ENCODE measurements around the gene FREM1.
"Not testable (repeated sequence)": the region's sequence is repeated elsewhere in the genome, so short reads cannot be mapped to it uniquely, and the experiment has no call there.

FREM1 gene, protein sequence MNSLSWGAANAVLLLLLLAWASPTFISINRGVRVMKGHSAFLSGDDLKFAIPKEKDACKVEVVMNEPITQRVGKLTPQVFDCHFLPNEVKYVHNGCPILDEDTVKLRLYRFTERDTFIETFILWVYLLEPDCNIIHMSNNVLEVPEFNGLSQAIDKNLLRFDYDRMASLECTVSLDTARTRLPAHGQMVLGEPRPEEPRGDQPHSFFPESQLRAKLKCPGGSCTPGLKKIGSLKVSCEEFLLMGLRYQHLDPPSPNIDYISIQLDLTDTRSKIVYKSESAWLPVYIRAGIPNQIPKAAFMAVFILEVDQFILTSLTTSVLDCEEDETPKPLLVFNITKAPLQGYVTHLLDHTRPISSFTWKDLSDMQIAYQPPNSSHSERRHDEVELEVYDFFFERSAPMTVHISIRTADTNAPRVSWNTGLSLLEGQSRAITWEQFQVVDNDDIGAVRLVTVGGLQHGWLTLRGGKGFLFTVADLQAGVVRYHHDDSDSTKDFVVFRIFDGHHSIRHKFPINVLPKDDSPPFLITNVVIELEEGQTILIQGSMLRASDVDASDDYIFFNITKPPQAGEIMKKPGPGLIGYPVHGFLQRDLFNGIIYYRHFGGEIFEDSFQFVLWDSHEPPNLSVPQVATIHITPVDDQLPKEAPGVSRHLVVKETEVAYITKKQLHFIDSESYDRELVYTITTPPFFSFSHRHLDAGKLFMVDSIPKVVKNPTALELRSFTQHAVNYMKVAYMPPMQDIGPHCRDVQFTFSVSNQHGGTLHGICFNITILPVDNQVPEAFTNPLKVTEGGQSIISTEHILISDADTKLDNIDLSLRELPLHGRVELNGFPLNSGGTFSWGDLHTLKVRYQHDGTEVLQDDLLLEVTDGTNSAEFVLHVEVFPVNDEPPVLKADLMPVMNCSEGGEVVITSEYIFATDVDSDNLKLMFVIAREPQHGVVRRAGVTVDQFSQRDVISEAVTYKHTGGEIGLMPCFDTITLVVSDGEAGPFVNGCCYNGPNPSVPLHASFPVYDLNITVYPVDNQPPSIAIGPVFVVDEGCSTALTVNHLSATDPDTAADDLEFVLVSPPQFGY (N-terminal part only)

DNA sequence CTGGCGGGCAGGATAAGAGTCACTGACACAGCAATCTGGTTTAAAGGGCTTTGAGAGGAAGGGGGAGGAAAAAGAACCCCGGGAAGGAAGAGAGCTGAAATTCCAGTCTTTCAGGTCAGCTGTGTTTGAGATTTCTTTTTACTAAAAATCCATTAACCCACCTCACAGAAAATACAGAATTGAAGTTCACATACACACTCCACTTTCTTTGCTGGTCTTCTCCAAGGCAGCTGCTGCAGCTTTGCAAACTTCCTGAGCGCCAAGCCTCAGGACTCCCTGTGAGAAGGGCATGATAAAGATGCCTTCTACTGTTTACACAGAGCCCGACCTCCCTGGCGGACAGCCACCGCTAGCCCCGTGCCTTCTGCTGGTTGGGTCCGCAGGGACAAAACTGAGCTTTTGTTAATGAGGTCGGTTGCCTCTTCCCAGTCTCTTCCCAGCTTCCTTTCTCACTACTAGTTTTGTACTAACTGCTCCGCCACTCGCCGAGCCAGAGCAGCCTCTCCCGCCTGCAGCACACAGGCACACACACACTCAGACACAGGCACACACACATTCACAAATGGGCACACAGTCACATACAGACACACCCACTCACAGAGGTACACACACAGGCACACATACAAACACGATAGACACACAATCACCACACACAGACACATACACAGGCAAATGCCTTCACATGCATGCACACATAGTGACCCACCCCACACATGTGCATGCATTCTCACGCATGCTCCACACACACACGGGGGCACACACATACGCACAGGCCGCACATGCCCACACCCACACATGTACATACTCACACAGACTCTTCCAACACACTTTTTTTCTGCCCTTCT is at the start of gene FREM1:
FREM1 (minus strand) TSS at position 468 of the 845 bp plus-strand sequence. CDS start 41,451 bp downstream, outside the sequence.
- DNase-seq (ENCODE audit: low read depth), result no peak

DNA sequence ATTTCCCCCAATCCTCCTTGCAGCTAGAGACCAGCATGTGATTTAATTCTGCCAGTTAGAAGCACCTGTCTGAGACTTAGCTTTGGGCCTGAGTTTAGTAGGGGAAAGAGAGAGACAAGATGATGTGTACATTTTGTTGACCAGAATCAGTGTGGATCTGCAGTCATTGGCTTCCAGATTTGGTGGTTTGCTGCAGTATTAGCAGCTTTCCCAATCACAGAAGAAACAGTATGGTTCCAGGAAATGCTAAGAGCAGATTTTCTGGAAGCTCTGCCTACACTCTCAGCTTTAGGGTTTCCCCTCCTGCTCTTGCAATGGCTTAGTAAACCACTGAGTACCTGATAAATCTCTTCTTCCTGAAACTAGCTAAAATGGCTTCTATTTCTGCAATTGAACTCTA is 48.8 kb upstream of the FREM1 start:
- no peak for DNase-seq (ENCODE audit: low read depth)

DNA sequence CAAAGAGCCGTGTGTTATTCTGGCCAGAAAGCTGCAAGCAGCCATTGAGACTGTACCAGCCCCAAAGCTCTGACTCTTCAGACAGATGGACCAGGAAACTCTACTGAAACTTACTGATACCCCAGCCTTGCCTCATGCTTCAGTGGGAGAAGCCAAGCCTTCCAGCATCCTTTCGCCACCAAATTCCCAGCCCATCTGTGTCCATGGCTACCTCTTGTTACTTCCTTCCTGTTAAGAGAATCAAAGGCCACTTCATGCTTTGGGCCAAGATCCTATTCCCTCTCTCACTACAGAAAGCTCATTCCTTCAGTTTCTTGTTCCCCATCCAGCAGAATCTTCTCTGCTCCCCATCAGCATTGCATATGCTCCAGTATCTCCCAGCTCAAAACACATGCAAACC is 46.9 kb upstream of the FREM1 start:
- DNase-seq (ENCODE audit: low read depth), result no peak

DNA sequence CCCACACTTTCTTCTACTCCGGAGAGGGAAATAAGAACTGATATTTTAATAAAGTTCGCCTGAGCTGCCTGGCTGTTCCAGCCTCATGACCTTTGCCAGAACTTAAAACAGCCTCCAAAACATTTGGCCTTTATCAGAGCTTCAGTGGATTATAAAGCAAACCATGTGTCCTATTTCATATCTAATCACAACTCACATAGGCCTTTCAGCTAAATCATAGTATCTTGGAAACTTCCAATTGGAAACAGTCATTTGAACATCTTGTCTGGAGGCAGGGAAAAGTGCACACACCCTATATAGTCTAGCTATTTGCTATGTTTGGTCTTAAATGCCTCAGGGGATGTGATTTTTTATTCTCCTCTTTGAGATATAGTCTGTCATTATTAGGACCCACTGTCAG is 46.0 kb upstream of the FREM1 start:
- no peak for DNase-seq (ENCODE audit: low read depth)

DNA sequence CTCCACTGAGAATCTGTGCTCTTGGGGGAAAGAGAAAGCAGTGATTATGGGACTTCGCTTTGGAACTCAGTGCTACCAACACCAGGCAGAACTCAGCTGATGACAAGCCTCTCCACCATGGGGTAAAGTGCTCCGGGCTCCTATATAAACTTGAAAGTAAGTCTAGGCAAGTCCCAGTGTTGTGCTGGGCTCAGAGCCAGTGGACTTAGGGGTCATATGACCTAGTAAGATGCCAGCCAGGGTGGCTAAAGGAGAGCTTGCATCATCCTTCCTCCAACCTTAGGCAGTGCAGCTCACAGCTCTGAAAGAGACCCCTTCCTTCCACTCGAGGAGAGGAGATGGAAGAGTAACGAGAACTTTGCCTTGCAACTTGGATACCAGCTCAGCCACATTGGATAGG is 35.1 kb upstream of the FREM1 start:
- DNase-seq (ENCODE audit: low read depth), result no peak

DNA sequence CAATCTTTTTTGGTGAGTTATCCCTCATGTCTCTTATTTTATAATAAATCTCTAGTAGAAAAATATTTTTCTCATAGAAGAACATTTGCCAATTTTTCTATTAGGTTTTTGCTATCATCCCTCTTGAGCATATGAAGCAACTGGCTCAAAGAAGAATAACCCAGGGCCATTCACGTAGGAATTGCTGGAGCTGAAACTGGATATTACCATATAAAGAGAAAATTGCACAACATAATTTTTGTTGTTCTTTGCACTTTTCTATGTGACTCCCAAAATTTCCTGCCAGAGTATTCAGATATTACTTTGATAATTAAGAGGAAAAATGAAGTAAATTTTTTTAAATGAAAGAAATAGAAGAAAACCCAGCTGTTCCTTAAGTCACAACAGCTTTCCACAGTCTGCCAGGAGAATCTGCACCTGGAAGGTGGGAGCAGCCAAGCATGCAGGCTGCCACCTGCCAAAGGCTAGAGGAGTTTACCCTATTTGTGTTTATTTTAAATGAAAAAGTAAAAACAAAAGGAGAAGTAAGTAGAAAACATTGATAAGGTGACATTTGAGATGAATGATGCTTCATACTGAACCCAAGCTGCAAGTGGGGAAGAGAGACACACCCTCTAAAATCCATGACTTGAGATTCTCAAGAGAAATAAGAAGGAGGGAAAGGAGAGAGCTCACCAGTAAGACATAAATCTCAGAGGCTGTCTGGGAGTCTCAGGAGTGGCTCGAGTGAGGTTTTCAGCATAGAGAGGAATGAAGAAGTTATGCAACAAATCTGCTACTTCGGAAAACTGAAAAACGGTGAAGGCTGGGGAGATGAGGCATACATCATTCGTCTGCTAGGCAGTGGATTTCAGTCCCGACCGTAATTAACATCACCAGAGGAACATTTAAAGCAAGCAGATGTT is 31.5 kb upstream of the FREM1 start:
- DNase-seq (ENCODE audit: low read depth), result no peak

DNA sequence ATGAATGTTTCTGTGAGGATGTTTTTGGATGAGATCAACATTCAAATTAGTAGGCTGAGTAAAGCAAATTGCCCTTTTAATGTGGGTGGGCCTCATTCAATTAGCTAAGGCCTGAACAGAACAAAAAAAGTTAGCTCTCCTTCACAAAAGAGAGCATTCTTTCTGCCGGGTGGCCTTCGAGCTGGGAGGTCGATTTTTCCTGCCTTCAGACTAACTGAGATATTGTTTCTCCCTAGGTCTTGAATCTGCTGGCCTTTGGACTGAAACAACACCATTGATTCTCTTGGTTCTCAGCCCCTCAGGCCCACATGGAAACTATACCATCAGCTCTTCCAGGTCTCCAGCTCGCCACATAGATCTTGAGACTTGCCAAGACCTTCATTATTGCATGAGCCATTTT is 29.1 kb upstream of the FREM1 start:
- DNase-seq (ENCODE audit: low read depth), result no peak

DNA sequence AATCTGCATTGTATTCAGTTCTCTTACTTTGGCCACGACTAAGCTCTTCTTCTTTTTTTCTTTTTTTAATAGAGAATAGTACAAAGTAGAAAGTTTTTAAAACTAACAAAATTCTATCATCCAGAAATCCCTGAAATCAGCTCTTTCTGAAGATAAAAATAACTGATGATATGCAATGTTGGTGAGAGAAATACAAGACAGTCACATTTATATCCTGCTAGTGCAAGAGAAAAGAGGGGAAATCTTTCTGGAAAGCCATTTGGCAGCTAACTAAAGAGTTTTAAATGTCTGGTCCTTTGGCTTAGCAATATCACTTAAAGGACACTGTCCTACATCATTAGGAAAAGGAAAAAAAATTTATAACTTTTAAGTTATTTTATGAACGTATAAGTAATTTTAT is 27.0 kb upstream of the FREM1 start:
- no peak for DNase-seq (ENCODE audit: low read depth)

DNA sequence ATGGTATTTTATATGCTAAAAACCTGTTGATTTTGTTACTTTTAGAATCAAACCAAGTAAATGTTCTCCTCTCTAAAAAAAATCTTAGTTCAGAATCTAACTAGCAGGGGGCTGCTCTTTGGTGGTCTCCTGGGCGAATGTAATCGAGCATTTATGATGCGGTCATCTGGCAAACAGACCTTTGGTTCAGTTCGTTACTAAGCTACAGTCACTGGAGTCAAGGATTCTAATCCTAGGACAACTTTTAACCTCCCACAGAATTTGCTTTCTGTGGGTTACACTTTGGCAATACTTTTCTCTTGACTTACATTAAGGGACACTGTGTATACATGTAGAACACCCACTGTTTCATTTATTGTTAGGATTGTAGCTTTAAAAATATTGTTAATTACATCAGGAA is 26.3 kb upstream of the FREM1 start:
- no peak for DNase-seq (ENCODE audit: low read depth)

DNA sequence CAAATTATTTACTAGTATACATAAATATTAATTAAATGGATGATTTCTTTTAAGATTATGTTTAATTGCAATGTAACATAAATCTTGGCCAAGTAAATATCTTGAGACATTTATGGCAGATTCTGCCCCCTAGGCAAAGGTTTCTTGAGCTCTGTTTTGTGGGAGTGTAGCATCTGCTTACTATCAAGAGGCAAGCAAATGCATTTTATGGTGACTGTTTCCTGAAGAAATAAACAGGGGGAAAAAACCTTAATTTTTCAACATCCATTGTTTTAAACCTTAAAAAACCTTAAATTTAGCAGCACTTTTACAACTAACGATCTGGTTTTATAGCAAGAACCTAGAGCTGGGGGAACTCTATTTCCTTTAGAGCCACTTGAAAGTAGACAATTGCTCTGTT is 25.7 kb upstream of the FREM1 start:
- DNase-seq (ENCODE audit: low read depth), result no peak

DNA sequence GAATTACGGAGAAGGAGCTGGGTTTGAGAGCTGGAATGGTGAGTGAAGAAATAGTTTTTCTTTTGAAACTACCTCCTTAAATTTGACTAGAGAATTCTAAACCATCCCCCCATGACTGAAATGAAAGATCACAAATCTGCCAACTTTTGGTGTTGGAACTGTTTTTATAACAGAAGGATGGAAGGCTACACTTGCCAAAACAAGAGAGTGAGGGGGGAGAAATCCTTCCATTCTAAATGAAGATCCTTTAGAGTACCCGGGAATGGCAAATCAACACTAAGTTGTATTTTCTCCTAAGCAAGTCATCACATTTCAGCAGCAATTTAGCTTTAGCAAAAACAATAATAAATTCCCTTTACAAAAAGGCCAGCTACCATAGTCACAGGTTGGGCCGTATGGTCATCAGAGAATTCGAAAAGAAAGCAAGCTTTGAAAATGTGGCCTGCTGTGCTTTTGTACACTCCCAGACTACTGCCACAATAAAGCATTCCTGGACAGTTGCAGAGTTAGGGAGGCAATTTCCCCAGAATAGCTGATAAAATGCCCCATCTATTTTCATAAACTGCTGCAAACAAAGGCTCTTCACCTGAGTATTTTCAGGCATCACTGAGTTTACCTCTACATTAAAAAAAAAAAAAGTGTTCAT is 25.0 kb upstream of the FREM1 start:
- no peak for DNase-seq (ENCODE audit: low read depth)

DNA sequence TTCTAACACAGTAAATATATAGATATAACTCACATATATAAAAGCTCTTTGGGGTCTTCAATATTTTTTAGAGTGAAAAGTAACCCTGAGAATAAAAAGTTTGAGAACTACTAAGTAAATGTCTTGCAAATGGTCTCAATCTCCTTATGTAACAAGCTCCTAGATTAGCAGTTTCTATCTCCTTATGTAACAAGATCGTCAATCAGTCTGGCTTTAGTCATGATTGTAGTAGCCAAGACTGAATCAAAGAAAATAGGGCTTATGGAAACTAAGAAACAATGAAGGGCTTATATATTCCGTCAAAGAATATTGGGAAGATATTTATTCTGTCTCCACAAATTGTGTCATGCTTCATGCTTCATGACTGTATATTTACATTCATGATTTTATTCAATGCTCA is 22.4 kb upstream of the FREM1 start:
- no peak for DNase-seq (ENCODE audit: low read depth)

DNA sequence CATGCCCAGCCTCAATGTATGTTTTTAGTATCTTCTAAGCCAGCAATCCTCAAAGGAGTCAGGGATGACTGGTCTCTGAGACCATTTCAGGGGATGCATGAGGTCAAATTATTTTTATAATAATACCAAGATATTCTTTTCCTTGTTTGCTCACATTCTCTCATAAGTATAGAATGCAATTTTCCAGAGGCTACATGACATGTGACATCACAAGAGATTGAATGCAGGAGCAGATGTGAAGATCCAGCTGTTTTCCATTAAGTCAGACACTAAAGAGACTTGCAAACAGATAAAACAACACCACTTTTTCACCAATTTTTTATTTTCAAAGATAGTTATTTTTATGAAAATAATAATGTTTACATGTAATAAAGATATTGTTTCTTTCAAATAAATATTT is 22.0 kb upstream of the FREM1 start:
- no peak for DNase-seq (ENCODE audit: low read depth)

DNA sequence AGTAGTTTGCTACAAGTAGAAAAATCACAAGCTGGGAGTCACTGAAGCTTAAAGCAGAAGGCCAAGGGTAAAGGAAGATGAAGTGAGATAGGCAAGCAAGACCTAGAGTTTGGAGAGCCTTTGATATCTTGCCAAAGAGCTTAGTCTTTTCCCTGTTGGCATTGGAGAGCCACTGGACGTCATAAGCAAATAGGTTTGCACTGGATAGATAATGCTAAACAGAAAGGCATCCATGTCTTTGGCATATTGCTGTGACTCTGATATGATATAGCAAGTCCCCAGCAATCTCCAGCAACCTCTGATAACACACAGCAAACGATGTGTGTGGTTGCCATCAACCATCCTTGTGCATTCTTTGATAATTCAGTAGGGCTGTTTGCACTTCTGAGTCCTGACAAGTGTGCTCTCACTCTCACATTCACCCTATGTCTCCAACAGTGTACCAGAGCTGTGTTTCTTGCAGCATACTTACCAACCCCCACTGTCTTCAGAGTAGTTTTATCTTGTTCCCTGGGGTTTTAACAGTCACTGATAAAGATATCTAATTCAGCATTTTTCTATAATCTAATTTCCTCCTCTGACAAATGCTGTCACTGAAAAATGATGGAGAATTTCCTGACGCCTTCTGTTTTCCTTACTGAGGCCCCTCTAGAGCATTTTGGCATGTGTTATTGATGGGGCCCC is 16.9 kb upstream of the FREM1 start:
- DNase-seq (ENCODE audit: low read depth), result no peak

DNA sequence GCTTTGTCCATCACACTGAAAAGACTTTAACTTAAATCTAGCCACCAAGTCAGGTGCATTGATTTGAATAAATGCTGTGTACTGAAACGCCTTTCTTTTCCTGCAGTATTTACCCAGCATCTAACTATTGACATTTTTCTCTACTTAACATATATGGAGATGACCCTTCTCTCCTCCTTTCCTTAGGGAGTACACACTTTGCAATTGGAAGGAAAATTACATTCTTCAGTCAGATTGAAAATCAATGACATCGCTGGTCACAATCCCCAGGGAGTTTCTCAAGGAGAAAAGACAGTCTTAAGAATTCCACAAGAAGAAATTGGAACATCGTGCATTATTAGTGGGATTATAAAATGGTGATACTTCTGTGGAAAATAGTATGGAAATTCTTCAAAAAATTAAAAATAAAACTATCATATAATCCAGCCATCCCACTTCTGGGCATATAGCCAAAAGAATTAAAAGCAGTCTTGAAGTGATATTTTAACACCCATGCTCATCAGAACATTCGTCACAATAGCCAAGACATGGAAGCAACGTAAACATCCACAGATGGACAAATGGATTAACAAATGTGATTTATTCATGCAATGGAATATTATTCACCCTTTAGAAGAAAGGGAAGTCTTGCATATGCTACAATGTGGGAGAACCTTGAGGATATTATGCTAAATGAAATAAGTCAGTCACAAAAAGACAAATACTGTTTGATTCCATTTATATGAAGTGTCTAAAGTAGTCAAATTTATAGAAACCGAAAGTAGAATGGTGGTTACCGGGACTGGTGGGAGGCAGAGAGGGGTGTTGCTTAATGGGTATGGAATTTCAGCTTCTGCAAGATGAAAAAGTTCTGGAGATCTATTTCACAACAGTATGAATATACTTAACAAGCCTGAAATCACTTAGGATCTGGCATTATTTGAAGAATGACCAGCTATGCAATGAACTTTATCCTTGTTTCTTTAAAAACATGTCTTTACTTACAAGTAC is 14.3 kb upstream of the FREM1 start:
- DNase-seq (ENCODE audit: low read depth), result no peak

DNA sequence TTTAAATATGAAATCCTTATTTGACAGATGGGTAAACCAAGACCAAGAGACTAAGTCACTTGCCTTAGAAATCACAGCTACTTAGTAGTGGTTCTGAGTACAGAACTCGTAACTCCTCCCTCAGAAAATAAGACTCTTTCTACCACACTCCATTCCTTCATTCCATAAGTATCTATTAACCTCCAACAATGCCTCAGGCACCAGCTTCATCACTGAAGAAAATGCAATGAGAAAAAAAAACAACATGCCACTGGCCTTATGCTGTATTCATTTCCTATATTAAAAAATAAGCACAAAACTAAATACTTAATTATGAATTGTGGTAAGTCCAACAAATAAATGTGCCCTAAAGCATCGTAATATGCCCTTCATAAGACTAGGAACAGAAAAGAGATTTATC is 13.5 kb upstream of the FREM1 start:
- no peak for DNase-seq (ENCODE audit: low read depth)

DNA sequence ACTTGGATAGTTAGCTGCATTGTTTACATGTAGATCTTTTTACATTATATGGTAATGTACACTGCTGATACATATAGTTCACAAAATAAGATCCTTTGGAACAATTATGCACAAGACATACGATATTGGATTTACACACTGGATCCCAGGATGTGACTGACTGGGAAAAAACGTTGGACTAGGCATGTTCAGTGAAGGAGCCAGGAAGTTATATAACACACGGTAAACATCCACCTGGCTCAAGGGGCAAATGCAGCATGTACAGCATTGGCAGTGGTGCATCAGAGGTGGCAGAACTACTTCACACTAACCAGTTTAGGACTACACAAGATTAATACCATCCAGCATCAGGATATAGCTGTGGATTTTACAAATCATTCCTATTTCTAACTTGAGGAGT is 10.6 kb upstream of the FREM1 start:
- not testable (repeated sequence) for DNase-seq (ENCODE audit: low read depth)

DNA sequence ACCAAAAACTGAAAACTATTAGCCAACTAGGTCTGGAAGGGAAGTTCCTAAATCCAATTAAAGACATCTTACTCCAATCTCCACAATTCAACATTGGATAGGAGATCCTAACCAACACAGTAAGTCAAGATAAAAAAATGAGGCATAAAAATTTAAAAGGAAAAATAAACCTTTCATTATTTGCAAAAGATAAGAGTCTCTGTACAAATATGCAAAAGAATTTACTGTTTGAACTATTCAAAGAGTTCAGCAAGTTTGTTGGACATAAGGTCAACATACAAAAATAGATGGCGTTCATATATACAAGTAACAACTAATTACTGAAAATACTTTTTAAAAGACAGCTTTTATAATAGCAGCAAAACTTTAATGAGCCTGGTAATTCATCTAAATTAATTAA is 3.1 kb upstream of the FREM1 start:
- no peak for DNase-seq (ENCODE audit: low read depth)

DNA sequence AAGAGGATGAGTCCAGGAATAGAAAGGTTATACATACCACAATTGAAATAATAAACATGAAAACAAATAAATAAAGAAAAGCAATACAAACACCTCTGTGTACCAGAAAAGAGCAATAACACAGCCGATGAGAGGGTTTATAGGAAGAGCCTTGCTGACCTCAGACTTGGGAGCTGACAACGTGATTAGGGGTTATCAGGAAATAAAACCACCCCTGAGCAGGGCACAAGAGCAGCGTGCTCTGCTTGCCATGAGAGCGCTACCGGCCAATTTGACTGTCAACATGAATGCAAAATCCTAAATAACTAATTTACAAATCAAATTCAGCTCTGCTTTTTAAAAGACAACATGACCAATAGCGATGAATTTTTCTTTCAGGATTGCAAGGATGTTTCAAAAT is 2.6 kb upstream of the FREM1 start:
- DNase-seq (ENCODE audit: low read depth), result no peak
